NK-92 (cell line): Measurements from ENCODE around the gene ZDHHC14.

Experiments used
- DNase-seq: peaks from one replicate; lab custom pipeline; 2025; ENCODE audit not compliant: unreplicated experiment; lab: John Stamatoyannopoulos, UW

The ZDHHC14 gene

GRCh38 chr6:157659536-157660271 is 278.7 kb downstream of the ZDHHC14 start:
- DNase-seq = no peak

GRCh38 chr6:157660414-157660813 is 279.4 kb downstream of the ZDHHC14 start:
- no peak for DNase-seq

- DNase-seq = no peak
Measured at GRCh38 chr6:157661652-157662051, 280.7 kb downstream of the ZDHHC14 start.

- DNase-seq = no peak
Measured at GRCh38 chr6:157663261-157663660, 282.3 kb downstream of the ZDHHC14 start.

GRCh38 chr6:157665180-157665579 is 284.2 kb downstream of the ZDHHC14 start:
- DNase-seq = no peak

GRCh38 chr6:157666729-157667128 is 285.7 kb downstream of the ZDHHC14 start:
- DNase-seq = no peak

- no peak for DNase-seq
Measured at GRCh38 chr6:157667211-157668008, 286.4 kb downstream of the ZDHHC14 start.

GRCh38 chr6:157668009-157668401 is 287.0 kb downstream of the ZDHHC14 start:
- DNase-seq = no peak

- no peak for DNase-seq
Measured at GRCh38 chr6:157668713-157669112, 287.7 kb downstream of the ZDHHC14 start.

GRCh38 chr6:157669323-157669722 is 288.3 kb downstream of the ZDHHC14 start:
- DNase-seq = no peak

GRCh38 chr6:157669747-157670216 is 288.8 kb downstream of the ZDHHC14 start:
- DNase-seq = no peak

- DNase-seq = no peak
Measured at GRCh38 chr6:157670466-157671186, 289.6 kb downstream of the ZDHHC14 start.

- DNase-seq = no peak
Measured at GRCh38 chr6:157672726-157673412, 291.9 kb downstream of the ZDHHC14 start.

- DNase-seq = no peak
Measured at GRCh38 chr6:157673596-157673995, 292.6 kb downstream of the ZDHHC14 start.

- no peak for DNase-seq
Measured at GRCh38 chr6:157674061-157674460, 293.1 kb downstream of the ZDHHC14 start.

GRCh38 chr6:157675831-157676230 is 294.8 kb downstream of the ZDHHC14 start:
- DNase-seq = no peak

GRCh38 chr6:157676241-157676640 is 295.3 kb downstream of the ZDHHC14 start:
- no peak for DNase-seq

GRCh38 chr6:157677235-157677634 is 296.2 kb downstream of the ZDHHC14 start:
- no peak for DNase-seq

- DNase-seq = no peak
Measured at GRCh38 chr6:157679605-157680580, 298.9 kb downstream of the ZDHHC14 start.
